T follicular helper cell (primary cell): Measurements from ENCODE around the gene EDIL3.

Experiments used
- DNase-seq: peaks from one replicate; pipeline ENCODE4 v3.0.0-alpha.2; 2020; ENCODE audit warnings: low read depth
- total RNA-seq, 2 experiments: gene quantifications; one replicate each; lab custom pipeline; 2026; lab: John Stamatoyannopoulos, UW

The EDIL3 gene, protein sequence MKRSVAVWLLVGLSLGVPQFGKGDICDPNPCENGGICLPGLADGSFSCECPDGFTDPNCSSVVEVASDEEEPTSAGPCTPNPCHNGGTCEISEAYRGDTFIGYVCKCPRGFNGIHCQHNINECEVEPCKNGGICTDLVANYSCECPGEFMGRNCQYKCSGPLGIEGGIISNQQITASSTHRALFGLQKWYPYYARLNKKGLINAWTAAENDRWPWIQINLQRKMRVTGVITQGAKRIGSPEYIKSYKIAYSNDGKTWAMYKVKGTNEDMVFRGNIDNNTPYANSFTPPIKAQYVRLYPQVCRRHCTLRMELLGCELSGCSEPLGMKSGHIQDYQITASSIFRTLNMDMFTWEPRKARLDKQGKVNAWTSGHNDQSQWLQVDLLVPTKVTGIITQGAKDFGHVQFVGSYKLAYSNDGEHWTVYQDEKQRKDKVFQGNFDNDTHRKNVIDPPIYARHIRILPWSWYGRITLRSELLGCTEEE
- 0.06 to 0.17 reads per million in 2 experiments for total RNA-seq

DNA sequence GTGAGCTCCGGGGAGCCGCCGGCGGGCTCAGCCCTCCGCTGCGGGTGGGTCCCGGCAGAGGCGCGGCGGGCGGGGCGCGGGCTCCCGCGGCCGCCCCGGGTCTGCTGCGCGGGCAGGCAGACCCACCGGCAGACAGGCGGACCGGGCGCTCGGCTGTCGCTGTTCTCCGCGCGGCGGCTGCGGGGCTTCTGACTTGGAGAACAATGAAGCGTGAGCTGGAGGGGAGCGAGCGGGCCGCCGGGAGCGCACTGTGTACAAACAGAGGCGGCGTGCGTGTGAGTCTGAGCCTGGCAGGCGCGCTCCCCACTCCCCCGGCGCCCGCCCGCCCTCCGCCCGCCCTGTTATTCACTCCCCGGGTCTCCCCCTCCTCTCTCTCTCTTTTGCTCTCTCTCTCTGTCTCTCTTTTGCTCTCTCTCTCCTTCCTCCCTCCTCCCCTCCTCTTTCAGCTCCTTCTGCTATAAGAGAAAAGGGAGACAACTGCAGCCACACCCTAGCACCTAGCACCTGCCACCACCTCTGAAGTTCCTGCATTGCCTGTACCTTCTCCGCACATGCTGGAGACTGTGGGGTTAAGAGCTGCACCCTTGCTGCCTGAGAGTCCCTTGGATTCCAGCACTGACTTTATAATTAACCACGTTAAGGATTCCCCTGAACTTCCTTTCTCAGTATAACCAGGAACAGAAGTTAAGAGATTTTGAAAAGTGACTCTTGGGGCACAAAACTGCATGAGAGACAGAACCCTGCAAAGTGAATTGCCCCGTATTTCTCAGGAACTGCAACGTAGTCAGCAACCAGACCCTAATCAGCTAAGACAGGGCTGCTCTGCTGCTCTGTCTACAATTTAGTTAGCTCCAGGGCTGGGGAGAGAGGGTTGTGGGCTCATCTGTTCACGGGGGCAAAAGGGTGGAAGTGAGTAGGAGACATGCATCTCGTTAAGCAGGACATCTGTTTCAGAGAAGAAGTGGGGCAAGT is at the start of gene EDIL3:
EDIL3 (minus strand) TSS at position 277 of the 972 bp plus-strand sequence. CDS start 506 bp downstream, outside the sequence.
- no peak for DNase-seq

DNA sequence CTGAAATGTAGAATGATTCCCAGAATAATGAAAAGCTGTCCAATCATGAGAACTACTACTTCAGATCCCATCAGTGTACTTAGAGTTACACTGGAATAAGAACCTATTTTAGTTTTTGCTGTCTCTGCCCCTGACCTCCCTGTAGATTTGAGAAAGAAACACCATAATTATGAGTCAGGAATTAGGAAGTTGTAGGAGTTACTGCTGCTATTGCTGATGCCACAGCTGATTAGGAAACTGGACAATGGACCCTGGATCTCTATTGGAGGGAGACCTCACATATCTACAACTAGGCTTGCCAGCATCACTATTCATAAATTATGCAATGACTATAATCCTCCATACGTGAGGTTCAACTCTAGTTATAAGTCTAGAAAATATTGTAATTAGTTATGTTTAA is 48.8 kb upstream of the EDIL3 start:
- no peak for DNase-seq

GRCh38 chr5:84430863-84431663 is 46.4 kb upstream of the EDIL3 start:
- DNase-seq: no peak

DNA sequence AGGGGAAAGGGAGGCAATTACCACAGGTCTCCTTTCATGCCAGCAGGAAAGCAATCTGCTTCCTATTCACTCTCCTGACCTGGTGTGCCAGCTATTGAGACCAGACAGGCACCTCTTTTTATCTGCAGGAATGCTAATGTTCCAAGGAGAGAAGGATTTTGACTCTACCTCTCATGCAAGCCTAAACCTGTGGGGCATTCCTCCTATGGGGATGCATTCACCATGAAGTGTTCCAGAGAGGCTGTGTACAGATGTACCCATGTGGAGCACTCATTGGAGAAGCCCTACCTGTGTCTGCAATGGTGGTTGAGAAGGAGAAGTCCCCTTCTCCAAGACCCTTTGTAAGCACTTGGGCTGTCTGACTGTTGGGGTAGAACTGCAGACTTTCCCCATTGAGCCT is 45.4 kb upstream of the EDIL3 start:
- DNase-seq: no peak

DNA sequence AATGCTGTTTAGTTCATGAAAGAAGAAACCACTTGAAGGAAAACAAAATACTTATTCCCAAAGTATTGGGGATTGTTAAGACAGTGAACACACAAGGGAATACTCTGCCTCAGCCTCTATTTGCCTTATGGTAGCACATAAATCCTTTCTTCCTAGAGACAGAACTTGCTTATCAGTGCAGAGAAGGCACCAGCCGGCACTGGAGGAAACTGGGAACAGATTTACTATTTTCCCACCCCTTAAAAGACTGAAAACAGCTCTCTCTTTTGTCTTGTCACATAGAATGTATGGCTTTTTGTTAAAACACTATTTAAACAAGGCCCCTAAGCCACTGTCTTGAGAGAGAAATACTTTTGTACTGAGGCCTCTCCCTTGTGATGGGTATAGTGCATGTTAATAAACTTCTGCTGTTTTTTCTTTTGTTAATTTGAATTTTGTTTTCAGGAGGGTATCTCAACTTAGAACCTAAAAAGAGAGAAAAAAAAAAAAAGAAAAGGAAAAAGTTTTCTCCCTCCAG is 40.7 kb upstream of the EDIL3 start:
- no peak for DNase-seq

GRCh38 chr5:84419742-84420141 is 35.1 kb upstream of the EDIL3 start:
- no peak for DNase-seq

DNA sequence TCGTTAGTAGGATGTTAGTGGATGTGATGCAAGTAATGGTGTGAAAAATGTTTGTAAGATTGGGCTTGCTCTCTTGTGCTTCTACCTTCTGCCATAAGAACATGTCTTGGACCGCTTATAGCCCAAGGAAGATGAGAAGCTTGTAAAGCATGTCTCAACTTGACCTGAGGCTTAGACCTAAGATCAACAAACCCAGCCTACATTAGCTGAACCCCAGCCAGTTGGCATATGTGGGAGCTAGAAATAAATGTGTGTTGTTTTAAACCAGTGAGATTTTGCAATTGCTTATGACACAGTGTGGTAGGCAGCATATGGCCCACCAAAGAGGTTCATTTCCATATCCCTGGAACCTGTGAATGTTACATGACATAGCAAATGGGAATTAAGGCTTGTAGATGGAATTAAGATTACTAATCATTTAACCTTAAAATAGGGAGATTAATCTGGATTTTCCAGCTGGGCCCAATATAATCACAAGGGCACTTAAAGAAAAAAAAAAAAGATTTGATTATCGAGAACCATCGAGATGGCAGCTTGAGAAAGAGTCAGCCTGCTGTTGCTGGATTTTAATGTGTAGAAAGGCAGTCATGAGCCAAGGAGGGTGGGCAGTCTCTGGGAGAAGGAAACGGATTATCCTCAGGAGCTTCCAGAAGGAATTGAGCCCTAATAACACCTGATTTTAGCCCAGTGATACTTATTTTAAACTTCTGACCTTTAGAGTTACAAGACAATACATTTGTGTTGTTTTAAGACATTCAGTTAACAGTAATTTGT is 27.3 kb upstream of the EDIL3 start:
- DNase-seq: no peak

DNA sequence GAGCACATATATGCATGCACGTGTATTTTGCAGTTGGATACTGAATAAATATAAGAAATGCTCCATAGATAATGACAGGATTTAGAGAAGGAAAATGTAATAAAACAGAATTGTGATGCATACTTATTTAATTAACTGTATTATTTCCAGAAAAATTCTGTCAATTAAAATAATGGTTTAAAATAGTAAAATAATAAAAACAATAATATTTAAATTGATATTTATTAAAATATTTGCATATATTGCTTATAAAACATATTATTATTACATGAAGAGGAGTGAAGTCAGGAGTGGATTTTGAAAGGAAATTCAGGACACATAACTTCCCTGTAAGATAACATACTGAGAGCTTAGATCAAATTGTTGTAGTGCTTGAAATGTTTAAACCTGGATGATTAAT is 21.4 kb upstream of the EDIL3 start:
- DNase-seq: no peak

DNA sequence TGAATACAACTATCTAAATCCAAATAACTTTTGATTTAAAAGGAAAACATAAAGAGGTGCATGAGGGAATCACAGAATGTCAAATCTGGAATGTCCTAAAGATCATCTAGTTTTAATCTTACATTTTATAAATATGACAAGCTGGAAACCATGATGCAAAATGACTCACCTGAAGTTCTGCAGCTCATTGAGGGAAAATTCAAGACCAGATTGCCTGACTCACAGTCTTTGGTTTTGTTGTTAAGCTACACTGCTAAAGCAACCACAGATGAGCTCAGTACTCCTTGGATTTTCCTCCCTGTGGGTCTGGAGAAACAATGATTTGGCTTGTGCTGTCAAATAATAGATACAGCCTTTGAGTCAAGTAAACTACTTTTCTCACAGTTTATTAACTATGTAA is 19.1 kb upstream of the EDIL3 start:
- no peak for DNase-seq

DNA sequence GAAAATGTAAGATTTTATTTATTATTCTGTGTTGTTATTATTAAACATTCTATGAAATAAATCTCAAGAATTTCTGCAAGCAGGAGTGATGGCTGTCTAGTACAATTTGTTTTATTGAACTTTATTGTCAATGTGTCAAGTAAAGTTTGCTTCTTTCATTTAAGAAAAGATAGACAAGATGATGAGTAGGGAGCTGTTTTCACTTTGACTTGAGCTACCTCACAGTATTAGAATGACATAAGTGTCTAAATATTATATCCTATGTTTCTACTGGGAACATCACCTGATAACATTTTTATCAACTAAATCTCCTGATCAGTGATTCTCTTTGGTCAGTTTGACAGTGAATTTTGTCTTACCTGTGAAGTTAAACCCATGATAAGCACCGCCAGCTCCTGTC is 12.7 kb upstream of the EDIL3 start:
- DNase-seq: no peak

DNA sequence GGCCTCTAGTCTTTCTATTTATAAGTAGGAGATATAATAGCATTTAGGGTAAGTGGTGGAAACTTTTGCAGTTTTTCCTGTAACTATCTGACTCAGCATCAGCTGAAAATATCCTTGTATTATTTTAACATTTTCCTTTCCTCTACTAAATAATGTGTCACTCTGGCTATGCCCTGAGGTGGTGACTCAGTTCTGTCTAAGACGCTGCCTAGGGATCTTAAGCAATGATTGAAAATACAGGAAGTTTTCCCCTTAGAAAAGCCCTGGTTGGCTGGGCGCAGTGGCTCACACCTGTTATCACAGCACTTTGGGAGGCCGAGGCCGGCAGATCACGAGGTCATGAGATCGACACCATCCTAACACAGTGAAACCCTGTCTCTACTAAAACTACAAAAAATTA is 9.3 kb upstream of the EDIL3 start:
- no peak for DNase-seq

DNA sequence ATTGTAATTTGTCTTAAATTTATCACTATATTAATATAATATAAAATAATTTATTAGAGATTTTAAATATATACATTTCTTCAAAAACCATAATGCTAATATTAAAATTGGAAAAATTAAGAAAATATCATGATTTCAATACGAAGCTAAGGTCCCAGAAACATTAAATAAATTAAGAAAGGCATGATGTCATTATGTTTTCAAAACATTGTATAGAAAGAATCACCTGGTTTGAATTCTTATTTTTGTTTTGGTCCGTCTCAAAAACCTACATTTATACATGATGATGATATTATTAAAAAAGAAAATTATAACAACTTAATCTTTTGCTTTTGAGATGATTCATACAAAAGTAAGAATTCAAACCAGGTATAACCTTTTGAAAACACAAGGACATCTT is 8.2 kb upstream of the EDIL3 start:
- DNase-seq: no peak

DNA sequence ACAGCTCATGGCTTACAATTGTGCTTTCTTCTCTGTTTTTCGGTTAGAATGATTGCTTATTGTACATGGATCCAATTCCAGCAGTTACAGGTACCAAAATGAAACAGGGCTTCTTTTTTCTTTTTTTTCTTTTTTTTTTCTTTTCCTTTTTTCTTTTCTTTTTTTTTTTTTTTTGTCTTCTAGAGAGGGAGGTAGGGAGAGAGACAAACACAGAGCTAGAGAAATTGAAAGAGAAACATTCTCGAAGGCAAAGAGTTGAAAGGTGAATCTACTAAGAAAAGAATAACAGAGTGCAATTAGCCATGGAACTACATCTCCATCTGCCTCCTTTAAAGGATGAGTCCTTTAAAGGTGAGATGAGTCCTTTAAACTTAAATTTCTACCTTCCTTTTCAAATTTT is 1.0 kb upstream of the EDIL3 start:
- DNase-seq: no peak

DNA sequence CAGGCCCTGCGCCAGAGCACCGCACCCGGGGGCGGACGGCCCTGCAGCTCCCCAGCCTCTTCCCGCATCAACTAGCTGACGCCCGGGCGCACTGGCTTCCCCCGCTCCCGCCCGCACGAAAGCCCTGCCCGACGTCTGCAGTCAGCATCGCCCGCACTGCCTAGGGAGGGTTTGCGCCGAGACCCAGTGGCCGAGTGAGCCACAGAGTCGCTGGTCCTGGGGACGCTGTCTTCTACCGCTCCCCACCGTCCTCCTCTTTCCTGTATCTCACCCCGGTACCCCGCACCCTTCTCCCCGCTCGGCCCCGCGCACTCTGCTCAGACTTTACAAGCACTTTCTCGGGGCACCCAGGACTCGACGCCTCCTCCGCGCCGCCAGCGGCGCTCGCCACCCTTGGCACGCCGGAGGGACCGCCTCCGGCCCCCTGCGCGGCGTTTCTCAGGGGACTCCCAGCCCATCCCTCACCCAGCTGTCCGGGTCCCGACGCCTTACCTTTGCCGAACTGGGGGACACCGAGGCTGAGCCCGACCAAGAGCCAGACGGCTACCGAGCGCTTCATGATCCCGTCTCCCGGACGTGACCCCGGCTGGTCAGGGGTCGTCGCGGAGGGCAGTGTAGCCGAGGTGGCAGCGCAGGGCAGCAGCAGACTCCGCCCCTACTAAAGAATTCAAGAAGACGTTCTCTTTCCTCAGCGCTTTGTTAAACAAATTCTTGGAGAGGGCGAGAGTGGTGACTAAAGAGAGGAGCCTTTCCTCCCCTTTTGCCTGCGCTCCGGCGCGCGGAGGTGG is 670 bp downstream of the EDIL3 start:
- no peak for DNase-seq

DNA sequence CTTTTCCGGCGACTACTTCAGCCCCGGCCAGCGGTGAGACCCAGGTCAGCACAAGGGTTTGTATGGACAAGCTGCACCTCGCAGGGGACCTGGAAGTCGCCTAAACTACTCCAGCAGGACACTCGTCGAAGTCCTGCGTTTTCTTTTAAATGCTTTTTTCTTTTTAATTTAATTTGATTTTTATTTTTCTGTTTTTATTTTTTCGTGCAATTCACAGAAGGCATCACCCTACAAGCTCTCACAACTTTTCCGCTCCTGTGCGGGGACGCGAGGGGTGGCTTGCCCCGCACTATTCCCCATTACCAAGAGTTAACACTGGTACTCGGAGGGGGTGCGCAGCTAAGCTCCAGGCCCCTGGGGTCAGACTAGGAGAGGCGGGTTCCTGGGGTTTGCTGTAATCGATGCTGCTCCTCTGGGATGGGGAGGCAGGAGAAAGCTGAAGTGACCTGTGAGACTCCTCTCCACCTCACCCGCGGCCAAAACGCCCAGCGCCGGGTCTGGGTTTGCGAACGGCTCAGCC is 1.3 kb downstream of the EDIL3 start:
- DNase-seq: no peak

GRCh38 chr5:84382363-84383295 is 2.1 kb downstream of the EDIL3 start:
- no peak for DNase-seq

DNA sequence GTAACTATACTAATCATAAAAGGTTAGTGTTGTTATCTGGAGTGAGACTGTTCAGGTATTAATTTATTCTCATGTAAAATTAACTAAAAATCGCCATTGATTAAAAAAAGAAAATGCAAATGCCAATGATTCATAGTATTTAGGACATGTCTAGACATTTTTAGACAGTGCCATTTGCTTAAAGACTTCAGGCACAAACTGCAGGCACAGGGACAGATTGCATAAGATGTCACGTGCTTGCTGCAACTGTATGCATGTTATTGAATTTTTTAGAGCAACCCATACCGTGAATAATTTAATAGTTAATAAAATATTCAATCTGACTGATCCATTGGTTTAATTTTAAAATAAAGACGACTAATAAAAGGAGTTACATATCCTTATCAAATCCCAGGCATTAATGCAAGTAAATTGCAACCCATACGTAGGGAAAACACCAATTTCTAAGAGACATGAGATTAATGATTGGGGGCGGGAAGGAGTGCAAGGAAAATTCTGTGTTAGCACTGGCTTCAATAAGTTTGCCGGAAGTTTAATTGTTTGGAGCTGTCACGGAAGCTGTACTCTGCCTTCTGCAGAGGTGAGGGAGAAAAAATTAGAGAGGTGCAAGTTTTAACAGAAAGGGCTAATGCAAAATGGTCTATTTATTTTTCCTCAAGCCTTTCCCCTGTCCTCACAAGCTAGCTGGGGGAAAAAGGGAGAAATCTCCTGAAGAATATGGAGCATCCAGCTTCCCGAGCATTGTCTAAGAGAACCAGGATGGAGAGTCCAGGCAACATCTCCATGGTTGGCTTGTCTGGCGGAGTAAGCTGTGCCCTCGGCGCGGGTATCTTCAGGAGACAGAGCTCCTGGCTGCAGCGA is 2.9 kb downstream of the EDIL3 start:
- no peak for DNase-seq

DNA sequence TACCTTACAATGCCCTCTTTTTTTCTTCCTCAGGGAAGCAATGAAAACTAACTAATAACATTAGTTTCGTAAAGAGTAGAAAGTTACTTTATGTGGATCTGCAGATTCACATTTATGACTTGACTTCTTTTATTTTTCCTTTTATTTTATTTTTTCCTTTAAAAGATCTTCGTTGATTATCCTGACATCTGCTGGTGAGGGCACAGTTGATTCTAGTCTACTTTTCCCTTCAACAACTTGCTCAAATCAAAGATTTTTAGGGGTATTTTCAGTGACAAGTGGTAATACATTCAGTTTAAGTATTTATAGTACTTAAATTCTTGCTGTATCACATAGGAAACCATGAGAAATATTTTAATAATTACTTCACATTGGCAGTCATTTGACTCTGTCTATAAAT is 4.9 kb downstream of the EDIL3 start:
- no peak for DNase-seq
